Activated naive CD8-positive, alpha-beta T cell treated with anti-CD3 and anti-CD28 coated beads, Interleukin-2, amount 10 ng/mL, durations not matched to agents 7 days and 5 days (primary cell): ENCODE measurements around the gene FAM25C. TPM values are rescaled to one million over a fixed set of nuclear protein-coding genes. Genes with fewer than 3 reads are reported as not detected.
"Not testable (repeated sequence)": the region's sequence is repeated elsewhere in the genome, so short reads cannot be mapped to it uniquely, and the experiment has no call there.

Source experiments
- ATAC-seq: fragments of 150-1000 bp; cut with Tn5 transposase; one replicate; pipeline ENCODE4 v1.10.0; 2021; ENCODE audit warnings: low read depth, moderate library complexity
- POLR2A ChIA-PET: fragments of 350-600 bp; sonication (Branson Sonifier 250); formaldehyde crosslinking; loops from one replicate; lab custom pipeline; 2021; ENCODE audit warnings: antibody characterized with exemption; lab: Charles Lee
- DNase-seq: peaks from one replicate; pipeline ENCODE4 v3.0.0; 2021
- H3K27ac Mint-ChIP-seq: one replicate; pipeline ENCODE4 v1.8.0; 2022; ENCODE audit warnings: mild to moderate bottlenecking, mixed read lengths
- H3K27me3 Mint-ChIP-seq: one replicate; pipeline ENCODE4 v1.8.0; 2022; ENCODE audit warnings: mild to moderate bottlenecking, moderate library complexity, mixed read lengths
- H3K36me3 Mint-ChIP-seq: one replicate; pipeline ENCODE4 v1.8.0; 2021; ENCODE audit warnings: mild to moderate bottlenecking, mixed read lengths
- H3K4me1 Mint-ChIP-seq: one replicate; pipeline ENCODE4 v1.8.0; 2021; ENCODE audit warnings: mixed read lengths
- H3K4me3 Mint-ChIP-seq: one replicate; pipeline ENCODE4 v1.8.0; 2022; ENCODE audit warnings: mild to moderate bottlenecking, moderate library complexity, mixed read lengths
- H3K9me3 Mint-ChIP-seq: one replicate; pipeline ENCODE4 v1.8.0; 2021; ENCODE audit warnings: mixed read lengths
- total RNA-seq, 2 experiments: library from RNA; stranded (reverse); gene quantifications; one replicate each; pipeline ENCODE4 v1.2.3, GENCODE V29; 2021

FAM25C gene
- total RNA-seq, 2 experiments from 2014 or later, result not detected

- H3K36me3 Mint-ChIP-seq, H3K4me1 Mint-ChIP-seq, H3K27ac Mint-ChIP-seq, H3K4me3 Mint-ChIP-seq, ATAC-seq, H3K9me3 Mint-ChIP-seq, POLR2A ChIA-PET, H3K27me3 Mint-ChIP-seq, DNase-seq: not testable (repeated sequence)
These were observed 27.5 kb downstream of the FAM25C start for GRCh38 chr10:47972077-47972476.

- H3K4me3 Mint-ChIP-seq, H3K27me3 Mint-ChIP-seq, H3K9me3 Mint-ChIP-seq, H3K4me1 Mint-ChIP-seq, H3K27ac Mint-ChIP-seq, H3K36me3 Mint-ChIP-seq, ATAC-seq, DNase-seq, POLR2A ChIA-PET: not testable (repeated sequence)
These were observed 28.0 kb downstream of the FAM25C start for GRCh38 chr10:47971598-47971997.

DNA sequence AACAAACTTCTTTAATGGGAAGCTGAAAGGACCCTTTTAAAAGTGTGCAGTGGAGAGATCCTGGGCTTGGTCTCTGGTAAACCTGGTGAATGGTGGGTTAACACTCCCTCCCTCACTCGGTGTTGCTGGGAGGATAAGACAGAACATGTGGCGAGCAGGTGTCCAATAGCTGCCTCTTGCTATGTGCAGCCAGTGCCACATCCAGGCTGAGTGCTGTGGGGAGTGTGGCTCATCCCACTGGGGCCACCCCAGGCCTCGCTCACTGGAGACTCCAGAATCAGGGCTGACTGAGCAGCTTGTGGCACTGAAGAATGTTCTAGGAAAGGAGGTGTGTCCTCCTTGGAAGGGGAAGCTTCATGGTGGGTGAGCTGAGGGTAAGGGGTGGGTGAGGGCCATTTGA lies 29.5 kb downstream of the FAM25C start:
- ATAC-seq, POLR2A ChIA-PET, H3K9me3 Mint-ChIP-seq: not testable (repeated sequence)

DNA sequence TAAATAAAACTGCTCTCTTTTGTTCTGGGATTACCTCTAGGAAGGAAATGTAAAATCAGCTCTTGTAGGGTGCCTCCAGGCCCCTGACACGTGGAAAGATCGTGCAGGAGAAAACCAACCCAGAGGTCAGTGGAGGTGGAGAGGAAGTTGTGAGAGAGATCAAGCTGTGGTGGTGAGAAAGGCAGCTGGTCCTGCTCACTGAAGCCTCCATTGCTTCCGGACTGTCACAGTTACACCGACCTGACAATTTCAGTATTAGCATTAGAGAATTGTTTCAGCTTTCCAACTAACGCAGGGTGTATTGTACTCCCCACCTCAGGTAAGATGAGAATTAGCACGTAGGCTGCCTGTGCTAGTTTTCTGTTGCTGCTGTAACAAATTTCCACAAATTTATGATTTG lies 30.6 kb downstream of the FAM25C start:
- H3K27me3 Mint-ChIP-seq, DNase-seq, H3K27ac Mint-ChIP-seq, H3K36me3 Mint-ChIP-seq, H3K9me3 Mint-ChIP-seq, H3K4me3 Mint-ChIP-seq, H3K4me1 Mint-ChIP-seq, ATAC-seq, POLR2A ChIA-PET: not testable (repeated sequence)

More for the DNA sequence above, 29.5 kb downstream of the FAM25C start:
- not testable (repeated sequence) for H3K36me3 Mint-ChIP-seq, H3K27ac Mint-ChIP-seq, H3K27me3 Mint-ChIP-seq, H3K4me3 Mint-ChIP-seq, H3K4me1 Mint-ChIP-seq, DNase-seq

DNA sequence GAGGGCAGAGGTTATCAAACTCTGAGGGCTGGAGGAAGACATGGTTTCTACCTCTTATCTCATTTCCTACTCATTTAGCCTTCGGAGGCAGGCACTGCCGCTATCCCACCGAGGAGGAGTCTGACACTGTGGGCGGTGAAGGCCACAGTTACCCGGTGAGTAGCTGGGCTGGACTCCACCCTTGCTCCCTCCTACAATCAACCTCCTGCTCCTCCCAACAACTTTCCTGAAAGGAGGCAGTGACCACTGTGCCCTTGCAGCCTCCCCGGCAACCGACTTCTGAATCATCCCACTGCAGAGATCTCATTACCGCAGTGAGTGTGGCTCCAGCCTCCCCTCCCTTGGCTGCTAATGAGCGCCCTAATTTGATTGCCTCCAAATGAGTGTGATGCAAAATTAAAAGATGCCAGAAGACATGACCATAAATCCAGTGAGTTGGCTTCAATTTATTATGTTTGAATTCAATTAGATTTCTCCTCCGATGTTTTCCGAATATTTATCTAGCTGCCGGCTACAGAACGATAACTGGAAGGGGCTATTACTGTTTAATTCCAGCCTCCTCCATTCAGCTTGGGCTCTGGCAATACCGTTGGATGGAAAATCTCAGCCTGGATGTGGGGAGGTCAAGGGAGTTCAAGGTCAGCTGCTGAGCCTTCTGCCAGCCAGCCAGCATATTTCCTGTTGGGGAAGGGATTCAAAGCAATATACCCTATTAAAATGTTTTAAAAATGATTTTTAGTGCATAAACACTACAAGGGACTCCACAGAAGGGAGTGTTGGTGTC lies 35.1 kb downstream of the FAM25C start:
- H3K27me3 Mint-ChIP-seq, H3K9me3 Mint-ChIP-seq, H3K4me1 Mint-ChIP-seq, H3K4me3 Mint-ChIP-seq, H3K27ac Mint-ChIP-seq, ATAC-seq, H3K36me3 Mint-ChIP-seq, DNase-seq, POLR2A ChIA-PET: not testable (repeated sequence)

DNA sequence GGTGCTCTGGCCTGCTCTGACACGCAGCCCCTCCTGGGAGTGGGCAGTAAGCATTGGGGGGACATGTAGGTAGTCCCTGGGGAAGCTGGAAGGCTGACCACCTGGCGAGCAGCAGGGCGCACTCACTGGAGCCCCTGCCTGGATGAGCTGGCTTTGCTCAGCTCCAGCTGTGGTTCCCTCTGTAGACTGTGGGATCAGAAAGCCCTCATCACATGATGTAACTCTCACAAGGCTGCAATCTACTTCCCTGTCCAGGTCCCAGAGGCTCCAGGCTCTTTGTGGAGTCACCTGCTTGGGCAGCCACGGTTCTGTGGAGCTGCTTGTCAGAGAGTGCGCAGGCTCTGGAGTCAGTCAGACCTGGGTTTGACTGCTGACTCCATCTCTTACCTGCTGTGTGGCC lies 36.8 kb downstream of the FAM25C start:
- H3K4me1 Mint-ChIP-seq, H3K4me3 Mint-ChIP-seq, H3K27me3 Mint-ChIP-seq, H3K27ac Mint-ChIP-seq, H3K9me3 Mint-ChIP-seq, POLR2A ChIA-PET, H3K36me3 Mint-ChIP-seq, DNase-seq, ATAC-seq: not testable (repeated sequence)

DNA sequence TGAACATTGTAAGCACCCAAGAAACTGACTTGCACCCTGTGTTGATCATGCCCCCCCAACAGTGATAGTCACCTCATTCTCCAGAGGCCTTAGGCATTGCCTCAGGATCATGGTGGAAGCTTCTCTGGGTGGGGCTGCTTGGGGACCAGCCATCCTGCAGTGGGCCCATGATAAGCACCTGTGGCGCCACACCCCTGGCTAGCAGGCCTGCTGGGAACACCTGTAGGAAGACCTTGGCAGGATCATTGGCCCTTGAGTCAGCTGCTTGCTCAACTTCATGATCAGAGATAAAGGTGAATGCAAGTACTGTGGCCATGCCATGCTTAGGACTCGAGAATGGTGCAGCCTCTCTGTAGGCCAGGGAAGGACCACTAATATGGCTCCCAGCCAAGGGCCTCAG lies 38.9 kb downstream of the FAM25C start:
- H3K4me3 Mint-ChIP-seq, ATAC-seq, H3K4me1 Mint-ChIP-seq, H3K27me3 Mint-ChIP-seq, H3K9me3 Mint-ChIP-seq, DNase-seq, POLR2A ChIA-PET, H3K36me3 Mint-ChIP-seq, H3K27ac Mint-ChIP-seq: not testable (repeated sequence)

GRCh38 chr10:47959677-47960076 lies 39.9 kb downstream of the FAM25C start:
- H3K4me3 Mint-ChIP-seq, H3K27ac Mint-ChIP-seq, H3K9me3 Mint-ChIP-seq, POLR2A ChIA-PET, ATAC-seq, H3K27me3 Mint-ChIP-seq, DNase-seq, H3K4me1 Mint-ChIP-seq, H3K36me3 Mint-ChIP-seq: not testable (repeated sequence)

DNA sequence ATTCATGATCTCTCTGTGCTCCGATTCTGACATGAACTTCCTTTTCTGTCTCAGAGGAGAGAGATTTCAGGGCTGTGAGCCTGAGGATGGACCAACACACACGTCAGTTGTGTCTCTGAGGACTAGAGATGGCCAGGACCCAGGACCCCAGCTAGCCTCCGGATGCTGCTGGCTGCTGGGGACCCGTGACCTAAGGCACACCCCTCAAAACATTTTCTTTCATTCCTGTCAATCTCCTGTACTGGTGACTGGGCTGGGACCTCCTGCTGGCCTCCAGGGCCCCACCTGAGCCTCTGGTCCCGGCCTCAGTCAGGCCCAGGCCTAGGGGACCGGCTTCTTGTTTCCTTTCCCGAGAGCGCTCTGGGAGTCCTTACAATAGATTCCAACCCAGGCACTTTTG lies 42.4 kb downstream of the FAM25C start:
- H3K36me3 Mint-ChIP-seq, result not testable (repeated sequence)

GRCh38 chr10:47947424-47947823 lies 52.2 kb downstream of the FAM25C start:
- H3K4me1 Mint-ChIP-seq, POLR2A ChIA-PET, DNase-seq, H3K27ac Mint-ChIP-seq, ATAC-seq, H3K4me3 Mint-ChIP-seq, H3K36me3 Mint-ChIP-seq, H3K9me3 Mint-ChIP-seq, H3K27me3 Mint-ChIP-seq: not testable (repeated sequence)

More for the DNA sequence above, 42.4 kb downstream of the FAM25C start:
- H3K4me1 Mint-ChIP-seq, H3K9me3 Mint-ChIP-seq, POLR2A ChIA-PET, H3K27ac Mint-ChIP-seq, ATAC-seq, DNase-seq, H3K4me3 Mint-ChIP-seq, H3K27me3 Mint-ChIP-seq: not testable (repeated sequence)

Other genes with a start within 250 kb of the FAM25C start
- gene SYT15B, start 236.2 kb downstream of the FAM25C start, total RNA-seq, result under 1 TPM in 1 of 2 experiments, not detected in 1; 0.47 TPM
- gene NPY4R2, start 81.1 kb downstream of the FAM25C start, total RNA-seq, result not detected